Kidney tubule cell (primary cell): ENCODE data around the gene CENPS.
"Not testable (repeated sequence)": the region's sequence is repeated elsewhere in the genome, so short reads cannot be mapped to it uniquely, and the experiment has no call there.

ENCODE experiments used
- DNase-seq: peaks from one replicate; pipeline ENCODE4 v3.0.0-alpha.2; 2018; ENCODE audit warnings: low spot score

Gene CENPS

GRCh38 chr1:10419351-10419750, 10.9 kb upstream of the CENPS start:
- DNase-seq = no peak

- no peak for DNase-seq
These were observed 8.6 kb upstream of the CENPS start for GRCh38 chr1:10421637-10422036.

GRCh38 chr1:10424034-10424433, 6.2 kb upstream of the CENPS start:
- no peak for DNase-seq

- DNase-seq = no peak
These were observed 5.6 kb upstream of the CENPS start for GRCh38 chr1:10424651-10425050.

GRCh38 chr1:10425826-10426534, 4.3 kb upstream of the CENPS start:
- peak; percentile 35 for DNase-seq

- not testable (repeated sequence) for DNase-seq
These were observed 3.7 kb upstream of the CENPS start for GRCh38 chr1:10426535-10426848.

- DNase-seq = no peak
These were observed 1.2 kb upstream of the CENPS start for GRCh38 chr1:10428984-10429383.

- DNase-seq = no peak
These were observed 391 bp upstream of the CENPS start for GRCh38 chr1:10429868-10430215.

- DNase-seq = no peak
These were observed 967 bp downstream of the CENPS start for GRCh38 chr1:10431070-10431730.

- peak; percentile 26 for DNase-seq
These were observed 2.9 kb downstream of the CENPS start for GRCh38 chr1:10432910-10433700.

- no peak for DNase-seq
These were observed 3.6 kb downstream of the CENPS start for GRCh38 chr1:10433790-10434189.

- no peak for DNase-seq
These were observed 4.4 kb downstream of the CENPS start for GRCh38 chr1:10434590-10434989.

- no peak for DNase-seq
These were observed 6.8 kb downstream of the CENPS start for GRCh38 chr1:10437052-10437451.

GRCh38 chr1:10438677-10439163, 8.5 kb downstream of the CENPS start:
- no peak for DNase-seq

GRCh38 chr1:10440305-10440704, 10.1 kb downstream of the CENPS start:
- DNase-seq = no peak

GRCh38 chr1:10440794-10441193, 10.6 kb downstream of the CENPS start:
- no peak for DNase-seq

- DNase-seq = no peak
These were observed 14.0 kb downstream of the CENPS start for GRCh38 chr1:10444248-10444647.

- DNase-seq = no peak
These were observed 14.7 kb downstream of the CENPS start for GRCh38 chr1:10444795-10445397.

- DNase-seq = no peak
These were observed 16.7 kb downstream of the CENPS start for GRCh38 chr1:10446790-10447422.

GRCh38 chr1:10449751-10450150, 19.5 kb downstream of the CENPS start, which contains the start of gene CORT:
CORT (plus strand) TSS chr1:10450031; CDS start chr1:10450224, 193 bp downstream.
- no peak for DNase-seq

GRCh38 chr1:10450156-10450814, 20.1 kb downstream of the CENPS start:
- no peak for DNase-seq

GRCh38 chr1:10450836-10451235, 20.6 kb downstream of the CENPS start:
- DNase-seq = no peak
